IPS DF 6.9 (cell line): ENCODE results near the gene SLCO1A2.

Experiments
- DNase-seq: peaks from one replicate; pipeline ENCODE4 v3.0.0-alpha.2; 2013; ENCODE audit warnings: low read depth, low spot score
- H3K27ac ChIP-seq: one replicate; pipeline ENCODE4 v1.5.1; 2013; ENCODE audit warnings: low read length, control low read depth
- H3K27me3 ChIP-seq: 2 replicates; pipeline ENCODE4 v1.6.1; 2013; ENCODE audit warnings: mild to moderate bottlenecking, low read length; ENCODE audit not compliant: control insufficient read depth, insufficient read depth
- H3K36me3 ChIP-seq: 2 replicates; pipeline ENCODE4 v1.6.1; 2013; ENCODE audit warnings: low read length; ENCODE audit not compliant: control insufficient read depth, insufficient read depth
- H3K4me1 ChIP-seq: 2 replicates; pipeline ENCODE4 v1.6.1; 2013; ENCODE audit warnings: low read length; ENCODE audit not compliant: control insufficient read depth, insufficient read depth
- H3K4me3 ChIP-seq: 2 replicates; pipeline ENCODE4 v1.5.1; 2013; ENCODE audit warnings: mild to moderate bottlenecking, low read length
- H3K9me3 ChIP-seq: 2 replicates; pipeline ENCODE4 v1.6.1; 2013; ENCODE audit warnings: low read length, inconsistent platforms; ENCODE audit not compliant: control insufficient read depth, insufficient read depth
- WGBS: extraction: QIAGEN DNeasy Blood & Tissue Kit; methylation state at CpG from one replicate; pipeline ENCODE4 v1.1.7; 2013; ENCODE audit warnings: mixed read lengths, missing lambda C conversion rate; ENCODE audit not compliant: insufficient read length, insufficient coverage; 5-methylcytosine and 5-hydroxymethylcytosine counted together

The SLCO1A2 gene

GRCh38 chr12:21289698-21290097 is 45.0 kb downstream of the SLCO1A2 start:
- Histone ChIP-seq H3K36me3 (no peaks in the 10 kb centered on the region), H3K4me3 (no peak overlapping the region), H3K27ac (no peak overlapping the region), H3K27me3 (no peaks in the 10 kb centered on the region), H3K4me1 (no peaks in the 10 kb centered on the region), H3K9me3 (no peaks in the 10 kb centered on the region)
- no peak for DNase-seq
- no CpG with 5 or more reads among the region's 4 CpGs for WGBS

GRCh38 chr12:21276826-21277225 is 57.9 kb downstream of the SLCO1A2 start:
- Histone ChIP-seq H3K36me3 (no peaks in the 10 kb centered on the region), H3K27ac (no peak overlapping the region), H3K4me3 (no peak overlapping the region), H3K4me1 (no peaks in the 10 kb centered on the region), H3K9me3 (no peaks in the 10 kb centered on the region), H3K27me3 (no peaks in the 10 kb centered on the region)
- WGBS: no CpG with 5 or more reads among the region's 2 CpGs
- DNase-seq: no peak

- Histone ChIP-seq H3K27ac (no peak overlapping the region), H3K36me3 (no peaks in the 10 kb centered on the region), H3K4me3 (no peak overlapping the region), H3K4me1 (no peaks in the 10 kb centered on the region), H3K27me3 (no peaks in the 10 kb centered on the region), H3K9me3 (no peaks in the 10 kb centered on the region; the same call in 1 of the 2 replicates)
- no CpG with 5 or more reads among the region's 4 CpGs for WGBS
- no peak for DNase-seq
Measured at GRCh38 chr12:21265932-21266331, 68.8 kb downstream of the SLCO1A2 start.

GRCh38 chr12:21264232-21264631 is 70.5 kb downstream of the SLCO1A2 start:
- no peak overlapping the region for H3K27ac ChIP-seq
- no peaks in the 10 kb centered on the region for H3K4me1 ChIP-seq
- H3K9me3 ChIP-seq: no peaks in the 10 kb centered on the region; the same call in 1 of the 2 replicates
- no peak overlapping the region for H3K4me3 ChIP-seq
- no peak for DNase-seq
- H3K36me3 ChIP-seq: no peaks in the 10 kb centered on the region
- no peaks in the 10 kb centered on the region for H3K27me3 ChIP-seq

- DNase-seq: no peak
- Histone ChIP-seq H3K27me3 (no peaks in the 10 kb centered on the region), H3K36me3 (no peaks in the 10 kb centered on the region), H3K4me1 (no peaks in the 10 kb centered on the region), H3K27ac (no peak overlapping the region), H3K9me3 (no peaks in the 10 kb centered on the region), H3K4me3 (no peak overlapping the region)
- no CpG with 5 or more reads among the region's 3 CpGs for WGBS
Measured at GRCh38 chr12:21257172-21257571, 77.5 kb downstream of the SLCO1A2 start.

- Histone ChIP-seq H3K27me3 (no peaks in the 10 kb centered on the region), H3K27ac (no peak overlapping the region), H3K9me3 (no peaks in the 10 kb centered on the region), H3K4me3 (no peak overlapping the region), H3K4me1 (no peaks in the 10 kb centered on the region), H3K36me3 (no peaks in the 10 kb centered on the region)
- no CpG with 5 or more reads among the region's 5 CpGs for WGBS
- DNase-seq: no peak
Measured at GRCh38 chr12:21252070-21252469, 82.6 kb downstream of the SLCO1A2 start.

- no peaks in the 10 kb centered on the region for H3K36me3 ChIP-seq
- H3K27ac ChIP-seq: no peak overlapping the region
- no peaks in the 10 kb centered on the region for H3K9me3 ChIP-seq
- H3K27me3 ChIP-seq: no peaks in the 10 kb centered on the region
- no peak for DNase-seq
- no CpG with 5 or more reads among the region's 1 CpG for WGBS
- no peaks in the 10 kb centered on the region for H3K4me1 ChIP-seq
- H3K4me3 ChIP-seq: no peak overlapping the region
Measured at GRCh38 chr12:21248679-21249078, 86.0 kb downstream of the SLCO1A2 start.

GRCh38 chr12:21239866-21240265 is 94.9 kb downstream of the SLCO1A2 start:
- no peak for DNase-seq
- H3K9me3 ChIP-seq: no peaks in the 10 kb centered on the region
- H3K27me3 ChIP-seq: no peaks in the 10 kb centered on the region
- no peaks in the 10 kb centered on the region; the same call in 1 of the 2 replicates for H3K4me1 ChIP-seq
- WGBS: no CpG with 5 or more reads among the region's 4 CpGs
- no peak overlapping the region for H3K4me3 ChIP-seq
- no peaks in the 10 kb centered on the region for H3K36me3 ChIP-seq
- no peak overlapping the region for H3K27ac ChIP-seq

GRCh38 chr12:21234395-21234794 is 100.3 kb downstream of the SLCO1A2 start:
- H3K4me3 ChIP-seq: no peak overlapping the region
- WGBS: no CpG with 5 or more reads among the region's 5 CpGs
- no peaks in the 10 kb centered on the region for H3K9me3 ChIP-seq
- no peaks in the 10 kb centered on the region for H3K36me3 ChIP-seq
- no peak for DNase-seq
- no peak overlapping the region for H3K27ac ChIP-seq
- H3K27me3 ChIP-seq: no peaks in the 10 kb centered on the region
- no peaks in the 10 kb centered on the region; the same call in 1 of the 2 replicates for H3K4me1 ChIP-seq

GRCh38 chr12:21223930-21224329 is 110.8 kb downstream of the SLCO1A2 start:
- no peaks in the 10 kb centered on the region for H3K4me1 ChIP-seq
- H3K27me3 ChIP-seq: no peaks in the 10 kb centered on the region
- H3K27ac ChIP-seq: no peak overlapping the region
- no peaks in the 10 kb centered on the region for H3K36me3 ChIP-seq
- no peak for DNase-seq
- no peaks in the 10 kb centered on the region for H3K9me3 ChIP-seq
- no peak overlapping the region for H3K4me3 ChIP-seq

- Histone ChIP-seq H3K27me3 (no peaks in the 10 kb centered on the region), H3K36me3 (no peaks in the 10 kb centered on the region), H3K9me3 (no peaks in the 10 kb centered on the region), H3K4me3 (no peak overlapping the region), H3K4me1 (no peaks in the 10 kb centered on the region), H3K27ac (no peak overlapping the region)
- DNase-seq: no peak
Measured at GRCh38 chr12:21221778-21222177, 112.9 kb downstream of the SLCO1A2 start.
